Heart right ventricle (tissue), 16 donors: ENCODE measurements around the gene TC2N. TPM values are rescaled to one million over a fixed set of nuclear protein-coding genes. Genes with fewer than 3 reads are reported as not detected.

ENCODE experiments used
- ATAC-seq, 8 donors: fragments of 200-7000 bp; cut with Tn5 transposase; one replicate each; pipeline ENCODE4 v1.9.1; 2020; ENCODE audit warnings: mild to moderate bottlenecking in 8 of 8, moderate library complexity in 8 of 8, moderate number of reproducible peaks in 1 of 8
- DNase-seq, 2 donors: peaks; one replicate each; pipeline ENCODE4 v3.0.0-alpha.2; 2020
- H3K27ac ChIP-seq, 10 donors: fragments of 200-600 bp; sonication (generic) in 2 of 10; one replicate each; pipeline versions ENCODE4 v1.5.0 to v1.8.0; 2020 to 2022; ENCODE audit warnings: mild to moderate bottlenecking in 3 of 10
- H3K27me3 ChIP-seq, 7 donors: fragments of 200-600 bp; one replicate each; pipeline ENCODE4 v1.8.0; 2021 to 2022; ENCODE audit warnings: mild to moderate bottlenecking in 2 of 7
- H3K36me3 ChIP-seq, 9 donors: fragments of 200-600 bp; sonication (generic) in 1 of 9; one replicate each; pipeline versions ENCODE4 v1.5.0 to v1.8.0; 2020 to 2022; ENCODE audit warnings: mild to moderate bottlenecking in 2 of 9
- H3K4me1 ChIP-seq, 9 donors: fragments of 200-600 bp; sonication (generic) in 1 of 9; one replicate each; pipeline versions ENCODE4 v1.5.0 to v1.8.0; 2020 to 2022; ENCODE audit warnings: mild to moderate bottlenecking in 4 of 9
- H3K4me3 ChIP-seq, 10 donors: fragments of 200-600 bp; sonication (generic) in 2 of 10; one replicate each; pipeline versions ENCODE4 v1.5.0 to v1.8.0; 2020 to 2022; ENCODE audit warnings: mild to moderate bottlenecking in 7 of 10, moderate library complexity in 2 of 10
- H3K9me3 ChIP-seq, 11 donors: fragments of 200-600 bp in 10 of 11; sonication (generic) in 2 of 11; one replicate each; pipeline versions ENCODE4 v1.5.0 to v1.8.0; 2013 to 2022; ENCODE audit warnings: mild to moderate bottlenecking in 2 of 11, control low read depth in 1 of 11, moderate library complexity in 1 of 11
- WGBS, 2 donors: extraction: QIAGEN DNeasy Blood & Tissue Kit; methylation state at CpG; one replicate each; pipeline ENCODE4 v1.1.7; 2013; ENCODE audit warnings: inconsistent platforms in 1 of 2; 5-methylcytosine and 5-hydroxymethylcytosine counted together
- intact Hi-C, 10 donors: fragments of 100-400 bp; cut with DNase I; formaldehyde crosslinking; loops; one replicate each; pipeline versions ENCODE4 v1.11.1 to v1.14.2; 2022
- polyA plus RNA-seq, 2 donors: library from polyadenylated mRNA; stranded (reverse); fragments of 200-250 nt; gene quantifications; one replicate each; pipeline ENCODE4 v1.2.3, GENCODE V29; 2013
- total RNA-seq, 10 donors: library from RNA; stranded (reverse); fragmentation: NEBNext Ultra II Directional in 3 of 10; extraction: Animal tissue kit (Norgen Biotek cat#: 25700) in 3 of 10; gene quantifications; one replicate each; pipeline versions ENCODE4 v1.2.1 to v1.2.4, GENCODE V29; 2021 to 2023
- TF ChIP-seq, protein P1 (sequence below), 9 donors: fragments of 200-600 bp; sonication (generic) in 2 of 9; IDR thresholded peaks; one replicate each; pipeline versions ENCODE4 v1.5.0 to v1.8.0; 2021 to 2022; ENCODE audit warnings: antibody characterized with exemption in 9 of 9, mild to moderate bottlenecking in 5 of 9, moderate library complexity in 1 of 9
- donor health status: Arrhythmogenic right ventricular cardiomyopathy.
- donor health status: ischemic (EF 13 %, LVEDD 7.1; RV severe dilation, severe dysfunction).
- donor health status: healthy with polysubstance abuse.
- donor health status: DM: no; HTN: yes; CAD: no.
- donor health status: DM: no; HTN: no; CAD: no.
- donor health status: ischemic (EF 25% LVEDD 6.9; RV normal size, moderate dysfunction).
- donor health status: ischemic (EF 25% LVEDD 5.7; RV mildly dilated, moderate dysfunction).
- donor health status: healthy.
- donor health status: DM: yes; HTN: yes; CAD: no.
- donor health status: Ischemic cardiomyopathy.
- donor health status: ischemic (EF 35%, LVEDD 5.7; RV mildly dilated, moderate dysfunction).
- donor health status: nonischemic (EF 11% LVEDD 7.7; RV severe dilation, severe dysfunction).
- donor health status: DM: yes; HTN: yes; CAD: no.
- donor health status: PGD.
- donor health status: ischemic (EF 29% LVEDD 5.4; RV normal size, mild dysfunction).
- donor health status: nonischemic (EF 23%, LVEDD 6.1; RV moderate dilation, normal function).

TC2N gene
- total and polyA plus RNA-seq, 12 donors = 1.8 to 12.4 (median 3.8) TPM

DNA sequence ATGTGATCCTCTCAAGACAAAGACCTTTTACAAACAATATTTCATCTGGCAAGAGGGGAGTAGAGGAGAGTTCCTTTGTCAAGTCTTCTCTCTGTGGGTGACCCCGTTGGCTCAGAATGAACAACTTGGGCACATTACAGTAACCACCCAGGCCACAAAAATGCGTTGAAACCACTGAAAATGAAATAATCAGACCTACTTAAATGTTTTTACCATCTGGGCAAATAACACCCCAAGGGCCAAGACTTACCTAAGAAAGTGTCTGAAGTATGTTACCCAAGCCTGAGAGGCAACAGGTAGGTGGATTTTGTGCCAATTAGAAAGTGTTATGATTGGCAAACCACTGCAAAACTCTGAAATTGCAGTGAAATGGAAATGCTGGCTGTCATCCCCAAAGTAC is 1.3 kb downstream of the TC2N start:
- H3K4me3 ChIP-seq = peak overlapping the region in 1 of 10 donors; percentile 46
- no peak for ATAC-seq
- DNase-seq = no peak
- peaks cover 0 to 21% (median 0%) of the 10 kb centered on the region in 9 donors for H3K4me1 ChIP-seq
- H3K9me3 ChIP-seq = peaks cover 0 to 16% (median 0%) of the 10 kb centered on the region in 11 donors
- peaks cover 0 to 31% (median 0%) of the 10 kb centered on the region in 9 donors for H3K36me3 ChIP-seq
- H3K27ac ChIP-seq = peak overlapping the region in 1 of 10 donors; percentile 80
- 66 to 71% methylated on average over 2 of the region's 2 CpGs for WGBS, 2 donors
- intact Hi-C loops = no loop called here
- TF ChIP-seq, protein P1, sequence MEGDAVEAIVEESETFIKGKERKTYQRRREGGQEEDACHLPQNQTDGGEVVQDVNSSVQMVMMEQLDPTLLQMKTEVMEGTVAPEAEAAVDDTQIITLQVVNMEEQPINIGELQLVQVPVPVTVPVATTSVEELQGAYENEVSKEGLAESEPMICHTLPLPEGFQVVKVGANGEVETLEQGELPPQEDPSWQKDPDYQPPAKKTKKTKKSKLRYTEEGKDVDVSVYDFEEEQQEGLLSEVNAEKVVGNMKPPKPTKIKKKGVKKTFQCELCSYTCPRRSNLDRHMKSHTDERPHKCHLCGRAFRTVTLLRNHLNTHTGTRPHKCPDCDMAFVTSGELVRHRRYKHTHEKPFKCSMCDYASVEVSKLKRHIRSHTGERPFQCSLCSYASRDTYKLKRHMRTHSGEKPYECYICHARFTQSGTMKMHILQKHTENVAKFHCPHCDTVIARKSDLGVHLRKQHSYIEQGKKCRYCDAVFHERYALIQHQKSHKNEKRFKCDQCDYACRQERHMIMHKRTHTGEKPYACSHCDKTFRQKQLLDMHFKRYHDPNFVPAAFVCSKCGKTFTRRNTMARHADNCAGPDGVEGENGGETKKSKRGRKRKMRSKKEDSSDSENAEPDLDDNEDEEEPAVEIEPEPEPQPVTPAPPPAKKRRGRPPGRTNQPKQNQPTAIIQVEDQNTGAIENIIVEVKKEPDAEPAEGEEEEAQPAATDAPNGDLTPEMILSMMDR (IDR thresholded peaks at IDR 0.05) = no peak
- peaks cover 0 to 8% (median 0%) of the 10 kb centered on the region in 7 donors for H3K27me3 ChIP-seq

DNA sequence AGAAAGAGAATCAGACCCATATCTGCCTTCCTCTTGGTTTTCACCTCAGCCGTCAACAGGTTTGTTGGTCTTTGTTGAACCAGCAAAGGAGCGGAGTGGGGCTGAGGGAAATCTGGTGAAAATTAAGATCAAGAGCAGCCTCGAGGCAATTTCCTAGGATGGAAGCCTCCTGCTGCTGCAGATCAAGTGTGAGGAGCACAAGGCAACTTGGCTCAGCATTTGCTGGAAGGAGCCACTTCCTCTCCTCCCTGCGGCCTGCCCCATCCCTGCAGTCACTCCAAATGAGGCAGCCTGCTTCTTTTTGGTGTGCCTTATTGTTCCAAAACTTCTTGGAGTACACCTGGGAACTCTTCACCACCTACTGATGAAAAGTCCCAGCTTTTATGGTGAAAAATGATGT is 4.9 kb downstream of the TC2N start:
- Histone ChIP-seq H3K27me3 (peaks cover 0 to 5% (median 0%) of the 10 kb centered on the region in 7 donors), H3K27ac (peak overlapping the region in 1 of 10 donors; percentile 16), H3K9me3 (peaks cover 0 to 3% (median 0%) of the 10 kb centered on the region in 11 donors), H3K4me3 (no peak overlapping the region), H3K36me3 (peaks cover 0 to 3% (median 0%) of the 10 kb centered on the region in 9 donors), H3K4me1 (peaks cover 0 to 25% (median 0%) of the 10 kb centered on the region in 9 donors)
- peak in 3 of 8 donors; percentile 27 to 57 (median 52) for ATAC-seq
- no peak for DNase-seq
- TF ChIP-seq, protein P1 (IDR thresholded peaks at IDR 0.05) = no peak
- intact Hi-C loops = no loop called here
- WGBS, 2 donors = 53 to 60% methylated on average over 4 of the region's 4 CpGs

DNA sequence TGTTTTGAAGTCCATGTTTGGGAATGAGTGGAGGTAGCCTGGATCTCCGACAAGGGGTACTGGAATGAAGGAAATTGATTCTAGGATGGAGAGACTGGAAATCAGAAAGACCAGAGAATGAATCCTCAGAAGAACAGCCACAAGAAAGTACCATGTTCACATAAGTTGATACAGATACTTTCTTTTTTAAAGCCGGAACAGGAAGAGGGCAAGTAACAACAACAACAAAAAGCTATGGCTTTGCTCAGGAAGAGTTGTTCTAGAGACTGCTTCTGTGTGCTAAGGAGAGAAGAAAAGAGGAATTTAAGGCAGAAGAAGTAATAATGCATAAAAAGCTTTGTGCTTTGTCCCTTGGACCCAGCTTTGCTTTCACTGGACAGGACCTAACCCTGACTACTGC is 6.2 kb downstream of the TC2N start:
- Histone ChIP-seq H3K27me3 (peaks cover 0 to 5% (median 0%) of the 10 kb centered on the region in 7 donors), H3K36me3 (peaks cover 0 to 3% (median 0%) of the 10 kb centered on the region in 9 donors), H3K4me1 (peaks cover 0 to 25% (median 0%) of the 10 kb centered on the region in 9 donors), H3K9me3 (no peaks in the 10 kb centered on the region), H3K27ac (peak overlapping the region in 1 of 10 donors; percentile 63), H3K4me3 (no peak overlapping the region)
- DNase-seq = no peak
- WGBS, 2 donors = 66 to 88% methylated on average over 2 of the region's 2 CpGs
- no peak for ATAC-seq
- intact Hi-C loops = no loop called here
- TF ChIP-seq, protein P1 (IDR thresholded peaks at IDR 0.05) = no peak

DNA sequence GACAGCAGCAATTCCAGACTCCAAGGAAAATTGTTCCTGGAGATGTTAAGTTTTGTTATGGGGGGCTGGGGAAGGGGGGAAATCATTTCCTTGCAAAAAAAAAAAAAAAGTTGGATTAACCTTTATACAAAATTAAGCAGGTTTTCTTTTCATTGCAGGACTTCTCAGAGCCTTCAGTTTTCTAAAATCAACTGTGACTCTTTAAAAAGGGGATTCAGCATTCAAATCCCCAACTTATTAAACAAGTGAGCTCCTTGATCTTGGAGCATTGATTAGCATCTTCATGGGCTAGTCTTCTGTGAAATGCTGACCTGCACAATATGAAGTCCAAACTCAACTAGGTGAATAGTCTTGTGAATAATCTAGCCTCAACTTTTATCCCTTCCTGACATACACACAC is 7.1 kb downstream of the TC2N start:
- H3K4me3 ChIP-seq = no peak overlapping the region
- intact Hi-C loops = no loop called here
- no peak for ATAC-seq
- H3K27ac ChIP-seq = no peak overlapping the region
- H3K27me3 ChIP-seq = peaks cover 0 to 5% (median 0%) of the 10 kb centered on the region in 7 donors
- TF ChIP-seq, protein P1 (IDR thresholded peaks at IDR 0.05) = no peak
- H3K9me3 ChIP-seq = no peaks in the 10 kb centered on the region
- H3K36me3 ChIP-seq = peaks cover 0 to 3% (median 0%) of the 10 kb centered on the region in 9 donors
- no peak for DNase-seq
- H3K4me1 ChIP-seq = peaks cover 0 to 30% (median 0%) of the 10 kb centered on the region in 9 donors
